HG03571 (cell line): ENCODE measurements around the gene TOR1B.
"Not testable (repeated sequence)": the region's sequence is repeated elsewhere in the genome, so short reads cannot be mapped to it uniquely, and the experiment has no call there.

ENCODE experiments used
- ATAC-seq: cut with Tn5 transposase; IDR thresholded peaks from one replicate; pipeline ENCODE4 v1.9.1; 2021; ENCODE audit not compliant: unreplicated experiment

The TOR1B gene

DNA sequence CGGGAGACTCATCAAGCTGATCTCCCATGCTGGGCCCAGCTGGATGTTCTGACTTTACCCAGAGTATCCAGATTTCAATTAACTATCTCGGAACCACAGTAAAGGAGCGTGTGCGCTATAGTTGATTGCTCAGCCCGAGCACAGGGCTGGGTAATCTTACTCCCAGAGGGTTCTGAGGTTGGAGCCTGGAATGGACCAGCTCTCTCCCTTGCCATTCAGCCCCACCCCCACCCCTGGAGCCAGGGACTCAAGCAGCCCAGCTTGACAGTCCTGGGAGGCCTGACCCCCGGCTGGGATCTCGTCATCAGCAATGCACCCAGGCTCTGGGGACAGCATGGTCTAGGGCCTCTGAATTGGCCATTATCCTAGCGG lies 26.4 kb upstream of the TOR1B start:
- no peak for ATAC-seq

DNA sequence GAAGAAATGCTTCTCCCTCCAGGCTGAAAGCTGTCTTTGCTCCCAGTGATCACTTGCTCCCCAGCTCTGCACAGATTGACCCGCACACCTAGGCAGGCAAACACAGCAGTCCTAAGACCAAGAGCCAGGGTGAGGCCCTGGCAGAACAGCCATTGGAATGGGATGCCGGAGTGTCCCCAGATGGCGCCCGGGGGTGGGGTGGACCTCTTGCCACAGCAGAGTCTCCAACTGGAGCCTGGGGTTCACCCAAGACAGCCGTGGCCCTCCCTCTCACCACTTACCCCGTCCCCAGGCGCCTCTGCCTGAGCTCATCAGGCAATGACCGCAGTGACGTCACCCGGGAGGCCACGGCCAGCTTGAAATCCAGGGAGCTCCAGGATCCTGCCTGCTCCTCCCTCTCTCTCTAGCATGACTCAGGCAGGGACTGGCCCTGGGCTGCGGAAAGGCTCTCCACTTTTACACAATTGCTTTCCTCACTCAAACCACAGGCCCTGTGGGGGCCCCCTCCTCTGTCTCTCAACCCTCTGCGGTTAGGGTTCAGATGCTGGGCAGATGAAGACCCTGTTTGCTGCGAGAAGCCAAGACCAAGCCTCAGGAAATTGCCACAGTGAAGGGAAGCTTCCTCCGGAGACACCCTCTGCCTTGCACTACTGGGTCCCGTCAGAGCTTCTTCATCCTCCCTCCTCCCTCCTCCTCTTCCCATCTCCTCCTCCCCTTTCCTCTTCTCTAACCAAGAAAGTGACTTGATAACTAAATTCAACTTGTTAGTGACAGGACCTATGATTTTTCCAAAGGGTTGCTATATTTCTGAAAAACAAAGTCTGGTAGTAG lies 25.8 kb upstream of the TOR1B start:
- no peak for ATAC-seq

DNA sequence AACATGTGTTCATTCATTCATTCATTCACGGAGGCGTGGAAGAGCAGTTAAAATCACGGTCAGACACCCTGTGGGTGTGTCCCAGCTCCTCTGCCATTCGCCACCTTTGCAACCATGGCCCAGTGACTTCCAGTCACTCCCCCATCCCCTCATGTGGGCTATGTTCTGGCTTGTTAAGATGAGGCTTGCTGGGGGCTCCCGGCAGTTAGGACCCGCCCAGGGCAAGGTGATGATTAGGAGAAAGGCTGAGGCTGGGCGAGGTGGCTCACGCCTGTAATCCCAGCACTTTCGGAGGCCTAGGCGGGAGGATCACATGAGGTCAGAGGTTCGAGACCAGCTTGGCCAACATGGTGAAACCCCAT lies 25.2 kb upstream of the TOR1B start:
- ATAC-seq = no peak

DNA sequence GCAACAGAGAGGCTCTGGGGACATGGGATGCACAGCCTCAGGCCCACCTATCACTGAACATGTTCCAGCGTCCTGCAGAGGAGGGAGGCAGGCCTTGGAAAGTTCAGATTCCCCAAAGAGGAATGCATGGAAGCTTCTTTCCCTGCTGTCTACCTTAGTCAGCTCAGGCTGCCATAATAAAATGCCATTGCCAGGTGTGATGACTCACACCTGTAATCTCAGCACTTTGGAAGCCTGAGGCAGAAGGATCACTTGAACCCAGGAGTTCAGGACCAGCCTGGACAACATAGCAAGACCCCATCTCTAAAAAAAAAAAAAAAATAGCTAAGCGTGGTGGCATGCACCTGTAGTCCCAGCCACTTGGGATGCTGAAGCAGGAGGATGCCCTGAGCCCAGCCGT lies 24.5 kb upstream of the TOR1B start:
- no peak for ATAC-seq

DNA sequence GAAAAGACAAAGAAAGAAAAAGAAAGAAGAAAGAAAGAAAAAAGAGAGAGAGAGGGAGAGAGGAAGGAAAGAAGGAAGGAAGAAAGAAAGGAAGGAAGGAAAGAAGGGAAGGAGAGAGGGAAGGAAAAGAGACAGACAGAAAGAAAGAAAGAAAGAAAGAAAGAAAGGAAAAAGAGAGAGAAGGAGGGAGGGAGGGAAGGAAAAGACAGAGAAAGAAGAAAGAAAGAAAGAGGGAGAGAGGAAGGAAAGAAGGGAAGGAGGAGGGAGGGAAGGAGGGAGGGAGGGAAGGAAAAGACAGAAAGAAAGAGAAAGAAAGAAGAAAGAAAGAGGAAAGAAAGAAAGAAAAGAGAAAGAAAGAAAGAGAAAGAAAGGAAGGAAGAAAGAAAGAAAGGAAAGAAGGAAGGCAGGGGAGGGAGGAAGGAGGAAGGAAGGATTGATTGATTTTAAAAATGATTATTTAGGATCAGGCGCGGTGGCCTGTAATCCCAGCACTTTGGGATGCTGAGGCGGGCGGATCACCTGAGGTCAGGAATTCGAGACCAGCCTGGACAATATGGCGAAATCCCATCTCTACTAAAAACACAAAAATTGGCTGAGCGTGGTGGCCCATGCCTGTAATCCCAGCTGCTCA lies 23.3 kb upstream of the TOR1B start:
- ATAC-seq = no peak

DNA sequence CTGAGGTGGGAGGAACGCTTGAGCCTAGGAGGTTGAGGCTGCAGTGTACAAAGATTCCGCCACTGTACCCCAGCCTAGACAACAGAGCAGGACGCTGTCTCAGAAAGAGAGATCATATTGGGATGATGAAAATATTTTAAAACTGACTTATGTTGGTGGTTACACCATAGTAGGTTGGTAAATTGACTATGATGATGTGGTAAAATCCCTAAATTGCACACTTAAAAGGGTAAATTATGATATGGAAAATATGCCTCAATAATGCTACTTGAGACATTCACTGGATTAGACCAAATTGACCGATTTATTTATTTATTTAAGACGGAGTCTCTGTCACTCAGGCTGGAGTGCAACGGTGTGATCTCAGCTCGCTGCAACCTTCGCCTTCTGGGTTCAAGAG lies 21.9 kb upstream of the TOR1B start:
- ATAC-seq = no peak

DNA sequence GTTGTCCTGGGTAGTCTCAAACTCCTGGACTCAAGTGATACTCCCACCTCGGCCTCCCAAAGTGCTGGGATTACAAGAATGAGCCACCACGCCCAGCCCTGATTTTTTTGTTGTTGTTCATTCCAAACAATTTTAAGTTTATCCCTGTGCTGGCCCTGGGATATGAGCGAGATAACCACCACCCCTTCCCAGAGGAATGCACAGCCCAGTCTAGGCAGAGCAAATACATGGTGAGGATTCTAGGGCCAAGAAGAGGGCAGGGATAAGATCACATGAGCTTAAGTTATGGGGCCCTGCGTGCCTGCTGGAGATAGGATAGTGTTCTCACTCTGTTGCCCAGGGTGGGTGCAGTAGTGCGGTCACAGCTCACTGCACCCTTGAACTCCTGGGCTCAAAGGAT lies 21.0 kb upstream of the TOR1B start:
- no peak for ATAC-seq

DNA sequence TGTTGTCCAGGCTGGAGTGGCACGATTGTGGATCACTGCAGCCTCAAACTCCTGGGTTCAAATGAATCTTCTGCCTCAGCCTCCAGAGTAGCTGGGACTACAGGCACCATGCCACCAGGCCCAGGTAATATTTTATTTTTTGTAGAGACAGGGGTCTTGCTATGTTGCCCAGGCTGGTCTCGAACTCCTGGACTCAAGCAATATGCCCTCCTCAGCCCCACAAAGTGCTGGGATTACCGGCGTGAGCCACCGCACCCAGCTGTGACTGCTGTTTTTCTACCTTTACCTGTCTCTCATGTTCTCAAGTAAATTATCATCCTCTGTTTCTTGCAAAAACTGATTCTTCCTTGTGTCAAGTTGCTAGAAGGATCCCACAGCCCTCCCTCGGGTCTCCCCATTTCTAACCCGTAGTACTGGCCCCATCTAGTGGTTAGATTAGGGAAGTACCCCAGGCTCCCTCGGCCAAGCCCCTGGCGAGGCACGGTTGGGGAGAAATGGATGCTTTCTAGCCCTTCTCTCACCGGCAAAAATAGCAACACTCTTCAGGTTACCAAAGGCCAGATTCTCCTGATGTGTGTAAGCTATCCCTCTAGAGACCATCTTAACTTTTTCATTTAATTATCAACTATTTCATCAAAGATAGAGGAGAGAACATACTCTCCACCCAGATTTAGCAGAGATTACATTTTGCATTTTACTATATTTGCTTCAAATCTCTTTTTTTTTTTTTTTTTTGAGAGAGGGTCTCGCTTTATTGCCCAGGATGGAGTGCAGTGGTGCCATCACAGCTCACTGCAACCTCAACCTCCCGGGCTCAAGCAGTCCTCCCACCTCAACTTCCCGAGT lies 19.2 kb upstream of the TOR1B start:
- no peak for ATAC-seq

DNA sequence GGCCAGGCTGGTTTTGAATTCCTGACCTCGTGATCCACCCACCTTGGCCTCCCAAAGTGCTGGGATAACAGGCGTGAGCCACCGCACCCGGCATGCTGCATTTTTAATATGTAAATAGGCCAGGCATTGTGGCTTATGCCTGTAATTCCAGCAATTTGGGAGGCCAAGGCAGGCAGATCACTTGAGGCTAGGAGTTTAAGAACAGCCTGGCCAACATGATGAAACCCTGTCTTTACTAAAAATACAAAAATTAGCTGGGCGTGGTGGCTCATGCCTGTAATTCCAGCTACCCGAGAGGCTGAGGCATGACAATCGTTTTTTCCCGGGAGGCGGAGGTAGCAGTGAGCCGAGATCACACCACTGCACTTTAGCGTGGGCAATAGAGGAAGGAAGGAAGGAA lies 18.0 kb upstream of the TOR1B start:
- not testable (repeated sequence) for ATAC-seq

DNA sequence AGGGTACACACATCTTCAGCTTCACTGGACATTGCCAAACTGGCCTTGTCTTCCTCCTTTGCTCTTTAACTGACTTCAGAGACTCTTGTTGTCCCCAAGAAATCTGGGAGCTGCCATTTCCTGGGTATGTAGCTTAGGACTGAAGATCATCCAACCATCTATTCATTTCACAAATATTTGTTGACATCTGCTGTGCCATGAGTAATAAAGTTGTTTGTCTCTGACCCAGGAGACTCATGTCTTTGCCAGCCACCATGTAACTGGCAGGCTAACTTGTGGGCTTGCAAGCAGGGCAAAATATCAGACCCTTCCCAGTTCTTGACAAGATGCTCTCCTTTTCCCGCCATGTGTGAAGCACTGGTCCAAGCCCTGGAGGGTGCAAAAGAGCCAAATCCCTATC lies 17.1 kb upstream of the TOR1B start:
- ATAC-seq = no peak

DNA sequence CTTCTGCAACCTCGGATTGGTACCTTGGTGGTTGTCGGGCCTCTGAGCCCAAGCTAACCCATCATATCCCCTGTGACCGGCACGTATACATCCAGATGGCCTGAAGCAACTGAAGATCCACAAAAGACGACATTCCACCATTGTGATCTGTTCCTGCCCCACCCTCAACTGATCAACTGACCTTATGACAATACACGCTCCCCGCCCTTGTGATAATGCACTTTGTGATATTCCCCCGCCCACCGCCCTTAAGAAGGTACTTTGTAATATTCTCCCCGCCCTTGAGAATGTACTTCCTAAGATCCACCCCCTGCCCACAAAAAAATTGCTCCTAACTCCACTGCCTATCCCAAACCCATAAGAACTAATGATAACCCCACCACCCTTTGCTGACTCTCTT lies 16.5 kb upstream of the TOR1B start:
- ATAC-seq = no peak

DNA sequence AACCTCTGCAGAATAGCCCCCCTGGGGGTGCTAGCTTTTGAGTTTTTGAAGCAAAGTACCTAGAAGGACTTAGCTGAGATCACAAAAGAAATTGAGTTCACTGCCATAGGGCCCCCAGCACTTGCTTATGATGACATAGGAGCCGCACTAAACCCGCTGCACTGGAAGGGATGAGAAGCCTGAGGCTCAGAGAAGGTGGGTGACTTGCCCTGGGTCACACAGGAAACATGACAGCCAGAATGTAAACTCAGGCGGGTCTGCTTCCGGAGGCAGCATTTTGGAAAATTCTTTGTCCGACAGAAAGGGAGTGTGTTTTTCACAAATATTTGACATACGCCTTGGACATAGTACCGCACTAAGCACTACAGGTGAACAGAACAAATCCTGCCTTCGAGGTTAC lies 8.4 kb upstream of the TOR1B start:
- no peak for ATAC-seq

DNA sequence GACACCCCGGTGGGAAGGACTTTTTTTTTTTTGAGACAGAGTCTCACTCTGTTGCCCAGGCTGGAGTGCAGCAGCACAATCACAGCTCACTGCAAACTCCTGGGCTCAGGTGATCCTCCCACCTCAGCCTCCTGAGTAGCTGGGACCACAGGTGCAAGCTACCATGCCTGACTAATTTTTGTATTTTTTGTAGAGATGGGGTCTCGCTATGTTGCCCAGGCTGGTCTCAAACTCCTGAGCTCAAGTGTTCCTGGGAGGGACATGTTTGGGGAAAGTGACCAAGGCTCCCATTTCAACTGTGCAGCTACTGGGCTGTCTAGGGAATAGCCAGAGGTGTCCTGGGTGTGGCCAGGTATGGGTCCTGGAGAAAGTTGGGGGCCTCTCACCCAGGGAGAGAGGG lies 7.0 kb upstream of the TOR1B start:
- not testable (repeated sequence) for ATAC-seq

DNA sequence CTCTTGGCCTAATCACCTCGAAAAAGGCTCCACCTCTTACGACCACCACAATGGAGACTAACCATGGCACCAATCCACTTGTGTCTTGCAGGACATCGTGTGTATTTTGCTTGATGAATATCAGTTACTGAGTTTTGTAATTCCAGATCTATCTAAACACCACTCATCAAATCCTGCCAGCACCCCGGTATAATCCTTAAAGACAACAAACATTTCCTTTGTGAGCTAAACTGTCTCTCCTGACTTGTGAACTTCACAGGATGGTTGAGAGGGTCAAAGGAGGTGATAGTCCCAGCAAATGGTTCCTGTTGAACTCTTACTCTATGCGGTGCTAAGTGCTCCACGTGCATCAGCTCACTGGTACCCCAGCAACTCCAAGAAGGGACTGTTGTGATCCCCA lies 4.0 kb upstream of the TOR1B start:
- no peak for ATAC-seq

DNA sequence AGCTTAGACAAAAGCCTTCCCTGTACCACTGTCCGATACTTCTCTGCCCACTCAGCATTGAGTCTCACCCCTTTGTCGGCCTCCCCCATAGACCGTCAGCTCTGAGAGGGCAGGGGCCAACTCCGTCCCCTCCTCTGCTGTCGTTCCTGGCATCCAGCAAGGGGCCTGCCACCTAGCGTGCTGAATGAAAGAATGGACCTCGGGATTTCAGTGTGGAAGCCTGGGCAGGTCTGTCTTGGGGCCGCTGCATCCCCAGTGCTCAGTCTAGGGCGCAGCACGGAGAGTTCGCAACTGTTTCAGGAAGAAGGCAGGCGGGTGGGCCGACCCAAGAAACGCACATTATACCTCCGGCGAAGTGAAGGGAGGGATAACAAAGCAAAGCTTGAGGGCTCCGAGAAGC lies 1.5 kb upstream of the TOR1B start:
- ATAC-seq = no peak

DNA sequence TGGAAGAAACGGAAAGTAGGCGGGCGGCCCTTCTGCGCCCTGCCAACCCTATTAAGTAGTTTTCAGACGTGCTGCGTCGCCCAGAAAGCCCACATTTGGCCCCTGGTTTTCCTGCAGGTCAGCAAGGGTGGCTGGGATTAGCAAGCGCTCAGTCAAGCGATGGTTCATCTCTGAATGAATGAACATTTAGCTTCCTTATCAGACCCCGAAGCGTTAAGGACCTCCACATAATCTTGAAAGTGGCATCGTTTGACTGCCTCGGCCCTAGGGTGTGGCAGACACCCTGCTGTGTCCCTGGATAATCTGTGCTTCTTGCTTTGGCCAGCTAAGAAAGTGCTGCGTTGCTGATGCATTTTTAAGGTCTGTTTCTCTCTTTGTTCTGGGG lies 684 bp downstream of the TOR1B start:
- peak; percentile 7 for ATAC-seq

DNA sequence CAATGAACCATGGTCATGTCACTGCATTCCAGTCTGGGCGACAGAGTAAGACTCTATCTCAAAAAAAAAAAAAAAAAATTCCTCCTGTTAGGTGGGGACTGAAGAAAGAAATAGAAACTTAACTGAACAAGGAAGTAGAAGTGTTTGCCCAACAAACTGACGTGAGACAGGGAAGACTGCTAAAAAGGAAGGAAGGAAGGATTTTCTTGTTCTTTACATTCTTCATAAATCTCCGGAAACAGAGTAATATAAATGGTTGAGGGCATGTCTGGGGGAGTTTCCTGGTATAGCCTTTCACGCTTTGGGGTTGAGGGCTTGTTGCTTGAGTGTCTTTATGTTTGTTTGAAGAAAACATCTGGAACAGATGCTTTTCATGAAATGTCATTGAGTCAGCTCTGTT lies 3.1 kb downstream of the TOR1B start:
- no peak for ATAC-seq

DNA sequence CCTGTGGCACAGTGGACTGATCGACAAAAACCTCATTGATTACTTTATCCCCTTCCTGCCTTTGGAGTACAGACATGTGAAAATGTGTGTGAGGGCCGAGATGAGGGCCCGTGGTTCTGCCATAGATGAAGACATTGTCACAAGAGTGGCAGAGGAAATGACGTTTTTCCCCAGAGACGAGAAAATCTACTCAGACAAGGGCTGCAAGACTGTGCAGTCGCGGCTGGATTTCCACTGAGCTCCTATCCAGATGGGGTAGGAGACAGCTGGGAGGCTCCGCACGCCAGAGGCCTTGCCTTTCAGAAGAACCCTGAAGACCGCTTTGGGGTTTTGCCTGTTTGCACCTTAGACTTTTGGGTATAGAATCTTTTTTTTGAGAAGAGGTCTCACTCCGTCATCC lies 6.4 kb downstream of the TOR1B start:
- ATAC-seq = no peak

DNA sequence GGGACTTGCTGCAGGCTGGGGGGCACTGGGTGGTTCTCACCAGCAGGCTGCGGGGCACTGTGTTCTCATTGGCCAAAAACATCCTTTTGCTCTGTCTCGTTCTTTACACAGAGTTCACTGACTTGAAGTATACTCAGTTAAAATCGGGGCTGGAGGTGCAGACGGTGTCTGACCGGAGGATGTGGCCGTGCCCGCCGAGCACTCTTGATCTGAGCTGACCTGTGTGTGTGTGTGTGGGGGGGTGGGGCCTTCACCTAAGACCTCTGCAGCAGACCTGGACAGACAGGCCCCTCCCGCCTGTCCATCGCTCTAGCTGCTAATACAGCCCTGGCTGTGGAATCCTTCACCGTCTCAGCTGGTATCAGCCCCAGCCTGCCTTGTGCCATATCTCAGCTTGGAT lies 7.1 kb downstream of the TOR1B start:
- ATAC-seq = no peak

DNA sequence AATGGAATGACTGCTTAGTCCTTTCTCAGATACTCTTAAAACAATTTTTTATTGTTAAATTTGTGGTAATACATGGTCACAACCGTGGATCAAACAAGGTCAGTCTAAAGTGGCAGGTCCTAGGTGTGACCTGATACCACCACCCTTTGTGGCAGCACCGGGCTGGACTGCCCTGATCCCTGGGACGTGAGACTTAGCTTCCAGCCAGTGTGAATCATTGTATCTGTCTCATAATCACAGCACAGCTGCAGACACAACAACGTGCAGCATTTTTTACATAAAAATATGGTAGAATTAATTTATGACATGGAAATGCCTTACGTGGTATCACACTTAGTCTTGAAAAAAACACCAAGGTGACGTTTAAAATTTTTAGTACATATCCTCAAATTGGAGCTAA lies 7.8 kb downstream of the TOR1B start:
- ATAC-seq = no peak

DNA sequence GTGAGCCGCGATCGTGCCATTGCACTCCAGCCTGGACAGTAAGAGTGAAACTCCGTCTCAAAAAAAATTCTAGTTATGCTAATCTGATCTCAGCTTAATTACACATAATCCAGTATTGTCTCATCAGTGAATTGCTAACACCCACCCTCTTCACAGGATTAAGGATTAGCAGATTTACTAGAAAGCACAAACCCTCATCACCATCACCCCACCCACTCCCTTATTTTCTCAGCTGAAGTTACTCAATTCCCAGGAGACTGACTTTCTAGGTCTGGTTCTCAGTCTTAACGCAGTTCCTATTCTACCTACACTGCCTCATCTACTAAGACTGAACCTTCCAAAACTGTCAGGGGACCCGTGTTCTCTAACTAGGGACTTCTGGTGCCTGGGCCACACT lies 9.0 kb downstream of the TOR1B start:
- no peak for ATAC-seq

DNA sequence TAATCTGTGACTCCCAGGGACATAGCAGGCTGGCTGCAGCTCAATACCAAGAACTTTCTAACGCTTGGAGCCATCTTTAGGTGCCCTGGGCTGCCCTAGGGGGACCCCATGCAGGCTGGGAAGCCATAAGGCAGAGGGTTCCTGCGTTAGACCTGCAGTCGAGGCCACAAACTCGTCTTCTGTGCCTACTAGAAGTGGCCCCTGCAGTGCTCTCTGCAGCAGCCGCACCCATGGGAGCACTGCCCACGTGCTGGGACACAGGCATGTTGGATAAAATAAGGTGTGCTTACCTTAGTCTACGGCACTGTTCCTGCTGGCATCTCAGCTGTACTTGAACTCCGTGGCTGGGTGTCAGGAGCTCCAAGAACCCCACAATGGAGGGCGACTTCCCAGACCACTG lies 9.4 kb downstream of the TOR1B start:
- no peak for ATAC-seq
